ENCODE data around the gene CCSER2. TPM values are rescaled to one million over a fixed set of nuclear protein-coding genes. Genes with fewer than 3 reads are reported as not detected.
"Not testable (repeated sequence)": the region's sequence is repeated elsewhere in the genome, so short reads cannot be mapped to it uniquely, and the experiment has no call there.

Gene CCSER2
- total RNA-seq, 1 donor, result 40.8 TPM

- H3K4me3 ChIP-seq (ENCODE audit: low read depth, low read length), result no peak overlapping the region
- no peak for TF ChIP-seq CTCF (IDR thresholded peaks at IDR 0.05; ENCODE audit: insufficient read depth, low read length)
- DNase-seq (ENCODE audit: low read depth), result peak; percentile 33
Measured at GRCh38 chr10:84525120-84525806, 196.9 kb downstream of the CCSER2 start.

- H3K4me3 ChIP-seq (ENCODE audit: low read depth, low read length); DNase-seq (ENCODE audit: low read depth): not testable (repeated sequence)
Measured at GRCh38 chr10:84525807-84526182, 197.4 kb downstream of the CCSER2 start.

GRCh38 chr10:84527386-84527785, 199.0 kb downstream of the CCSER2 start:
- not testable (repeated sequence) for H3K4me3 ChIP-seq (ENCODE audit: low read depth, low read length); DNase-seq (ENCODE audit: low read depth)

- not testable (repeated sequence) for DNase-seq (ENCODE audit: low read depth); H3K4me3 ChIP-seq (ENCODE audit: low read depth, low read length)
Measured at GRCh38 chr10:84528526-84528925, 200.1 kb downstream of the CCSER2 start.

- TF ChIP-seq CTCF (IDR thresholded peaks at IDR 0.05; ENCODE audit: insufficient read depth, low read length), result no peak
- H3K4me3 ChIP-seq (ENCODE audit: low read depth, low read length), result no peak overlapping the region
- no peak for DNase-seq (ENCODE audit: low read depth)
Measured at GRCh38 chr10:84530724-84531325, 202.4 kb downstream of the CCSER2 start.

GRCh38 chr10:84531396-84531795, 203.0 kb downstream of the CCSER2 start:
- no peak overlapping the region for H3K4me3 ChIP-seq (ENCODE audit: low read depth, low read length)
- peak; percentile 16 for DNase-seq (ENCODE audit: low read depth)
- no peak for TF ChIP-seq CTCF (IDR thresholded peaks at IDR 0.05; ENCODE audit: insufficient read depth, low read length)

- no peak overlapping the region for H3K4me3 ChIP-seq (ENCODE audit: low read depth, low read length)
- no peak for DNase-seq (ENCODE audit: low read depth)
- peak; percentile 9 for TF ChIP-seq CTCF (IDR thresholded peaks at IDR 0.05; ENCODE audit: insufficient read depth, low read length)
Measured at GRCh38 chr10:84534168-84534567, 205.8 kb downstream of the CCSER2 start.

- TF ChIP-seq CTCF (IDR thresholded peaks at IDR 0.05; ENCODE audit: insufficient read depth, low read length), result peak; percentile 67
- DNase-seq (ENCODE audit: low read depth), result peak; percentile 74
- no peak overlapping the region for H3K4me3 ChIP-seq (ENCODE audit: low read depth, low read length)
Measured at GRCh38 chr10:84537447-84537931, 209.1 kb downstream of the CCSER2 start.
